AG09309 (cell line): ENCODE measurements around the gene SMIM11.
"Not testable (repeated sequence)": the region's sequence is repeated elsewhere in the genome, so short reads cannot be mapped to it uniquely, and the experiment has no call there.

ENCODE experiments used
- DNase-seq: peaks from one replicate; pipeline ENCODE4 v3.0.0-alpha.2; 2010; ENCODE audit warnings: low read depth
- H3K4me3 ChIP-seq: 2 replicates; pipeline ENCODE4 v1.5.1; 2011; ENCODE audit warnings: mild to moderate bottlenecking, low read depth, low read length, moderate library complexity; ENCODE audit not compliant: control insufficient read depth
- CTCF ChIP-seq: IDR thresholded peaks from 2 replicates; pipeline ENCODE4 v1.5.1; 2011; ENCODE audit warnings: mild to moderate bottlenecking, low read depth, low read length, inconsistent platforms; ENCODE audit not compliant: insufficient read depth, control insufficient read depth; ENCODE audit errors: missing control alignments

Gene SMIM11

GRCh38 chr21:34372321-34372720, 3.0 kb upstream of the SMIM11 start:
- DNase-seq = no peak
- H3K4me3 ChIP-seq = no peak overlapping the region
- TF ChIP-seq CTCF = no peak

DNA sequence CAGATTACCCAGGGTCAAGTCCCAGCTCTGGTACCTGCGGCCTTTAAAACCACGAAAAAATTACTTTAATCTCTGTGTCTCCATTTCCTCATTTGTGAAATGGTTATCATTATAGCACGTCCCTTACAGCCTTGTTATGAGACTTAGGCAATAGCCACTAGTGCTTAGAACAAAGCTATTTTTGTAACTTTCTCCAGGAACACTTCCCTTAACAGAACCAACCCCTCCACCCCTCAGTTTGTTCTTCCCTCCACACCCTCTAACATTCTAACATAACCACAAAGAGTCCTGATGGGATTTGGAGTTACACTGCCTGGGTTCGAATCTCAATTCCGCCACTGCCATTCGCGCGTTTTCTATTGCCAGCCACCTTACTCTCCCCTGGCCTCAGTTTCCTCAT, 845 bp upstream of the SMIM11 start:
- H3K4me3 ChIP-seq, DNase-seq: not testable (repeated sequence)

DNA sequence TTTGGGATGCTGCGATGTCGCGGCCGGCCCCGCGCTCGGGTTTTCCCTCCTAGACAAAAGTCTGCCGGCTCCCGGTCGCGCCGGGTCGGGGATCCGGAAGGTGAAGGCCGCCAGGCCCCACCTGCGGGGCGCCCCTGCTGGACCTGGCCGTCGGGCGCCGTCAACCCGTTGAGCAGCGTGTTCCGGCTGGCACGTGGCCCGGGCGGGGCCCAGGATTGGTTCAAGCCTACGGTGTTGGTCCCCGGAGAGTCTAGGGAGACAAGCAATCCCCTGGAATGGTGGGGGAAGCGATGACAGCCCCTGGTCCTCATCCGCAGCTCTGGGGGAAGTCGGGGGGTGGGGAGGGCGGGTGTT, 289 bp downstream of the SMIM11 start:
- DNase-seq, H3K4me3 ChIP-seq: not testable (repeated sequence)

DNA sequence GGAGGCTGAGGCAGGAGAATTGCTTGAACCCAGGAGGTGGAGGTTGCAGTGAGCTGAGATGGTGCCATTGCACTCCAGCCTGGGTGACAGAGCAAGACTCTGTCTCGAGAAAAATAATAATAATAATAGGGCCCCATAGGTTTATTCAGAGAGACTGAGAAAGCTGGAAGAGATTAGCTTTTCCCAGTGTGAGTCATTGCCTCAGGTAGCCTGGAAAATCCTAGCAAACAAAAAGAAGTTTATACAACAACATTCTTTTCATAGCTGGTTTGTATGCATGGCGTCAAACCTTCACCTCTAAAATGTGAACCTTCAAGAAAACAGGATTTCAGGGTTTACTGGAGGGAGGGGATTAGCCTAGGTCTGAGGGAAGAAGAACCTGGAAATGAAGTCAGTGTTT, 7.8 kb downstream of the SMIM11 start:
- not testable (repeated sequence) for DNase-seq, H3K4me3 ChIP-seq

DNA sequence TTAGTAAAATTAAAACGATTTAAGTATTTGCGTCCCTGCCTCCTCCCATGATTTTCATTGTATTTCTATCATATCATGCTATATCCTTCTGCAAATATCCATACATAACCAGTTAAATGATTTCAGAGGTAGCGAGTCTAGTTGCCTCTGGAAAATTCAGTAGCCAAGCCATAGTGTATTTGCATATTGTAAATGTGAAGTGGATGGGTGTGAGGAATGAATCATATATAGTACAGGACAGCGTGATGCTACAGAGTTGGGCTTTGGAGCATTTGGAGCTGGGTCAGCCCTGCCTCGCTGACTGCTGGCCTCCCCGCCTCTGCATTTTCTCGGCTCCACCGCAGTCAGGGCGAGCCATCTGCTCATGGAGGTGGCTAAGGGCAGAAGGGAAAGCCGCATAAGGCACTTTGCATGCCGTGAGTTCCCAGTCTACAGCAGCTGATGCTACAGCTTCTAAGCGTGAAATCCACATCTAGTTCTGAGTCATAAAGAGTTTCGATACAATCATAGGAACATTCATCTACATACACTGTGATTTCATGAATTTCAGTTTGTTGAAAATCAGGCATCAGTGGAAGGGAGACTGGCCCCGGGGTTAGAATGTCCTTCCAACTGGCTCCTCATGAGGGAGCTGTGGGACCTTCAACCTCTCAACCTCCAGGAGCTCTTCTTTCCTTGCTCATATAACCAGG, 8.6 kb downstream of the SMIM11 start:
- not testable (repeated sequence) for H3K4me3 ChIP-seq, DNase-seq

GRCh38 chr21:34400522-34400921, 25.2 kb downstream of the SMIM11 start:
- not testable (repeated sequence) for H3K4me3 ChIP-seq, DNase-seq

DNA sequence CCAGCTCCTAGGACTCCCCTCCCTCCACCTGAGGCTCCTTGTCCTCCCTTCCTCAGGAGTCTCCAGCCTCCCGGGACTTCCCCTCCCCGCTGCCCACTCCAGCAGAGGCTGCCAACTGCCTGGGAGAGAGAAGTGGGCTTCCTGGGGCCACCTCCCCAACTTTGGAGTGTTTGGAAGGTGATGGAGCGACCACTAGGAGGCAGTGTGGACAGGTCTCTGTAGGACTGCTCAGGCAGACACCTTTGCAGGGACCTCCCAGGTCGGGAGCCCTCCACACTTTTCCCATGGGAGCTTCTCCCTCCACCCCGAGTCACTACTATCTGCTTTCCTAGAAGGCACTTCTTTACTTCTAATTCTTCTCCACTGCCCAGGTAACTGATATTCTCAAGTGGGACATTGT, 29.4 kb downstream of the SMIM11 start:
- not testable (repeated sequence) for DNase-seq, H3K4me3 ChIP-seq

DNA sequence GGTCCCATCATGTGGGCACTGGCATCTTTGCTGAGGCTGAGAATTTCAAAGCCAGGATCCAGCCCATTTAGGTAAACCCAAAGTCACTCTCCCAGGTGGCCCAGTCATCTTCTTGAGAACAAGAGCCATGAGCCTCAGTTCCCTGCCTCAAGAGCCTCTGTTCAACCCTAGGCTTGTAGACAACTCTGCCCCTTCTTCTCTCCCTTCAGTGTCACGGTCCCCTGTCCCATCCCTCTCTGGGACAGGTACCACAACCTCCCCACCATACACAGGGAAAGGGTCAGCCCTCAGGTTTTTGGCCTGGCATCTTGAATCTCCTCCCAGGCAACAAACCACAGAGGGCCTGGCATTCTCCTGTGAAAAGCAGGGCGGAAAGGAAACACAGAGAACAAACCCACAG, 30.4 kb downstream of the SMIM11 start:
- H3K4me3 ChIP-seq, DNase-seq: not testable (repeated sequence)

DNA sequence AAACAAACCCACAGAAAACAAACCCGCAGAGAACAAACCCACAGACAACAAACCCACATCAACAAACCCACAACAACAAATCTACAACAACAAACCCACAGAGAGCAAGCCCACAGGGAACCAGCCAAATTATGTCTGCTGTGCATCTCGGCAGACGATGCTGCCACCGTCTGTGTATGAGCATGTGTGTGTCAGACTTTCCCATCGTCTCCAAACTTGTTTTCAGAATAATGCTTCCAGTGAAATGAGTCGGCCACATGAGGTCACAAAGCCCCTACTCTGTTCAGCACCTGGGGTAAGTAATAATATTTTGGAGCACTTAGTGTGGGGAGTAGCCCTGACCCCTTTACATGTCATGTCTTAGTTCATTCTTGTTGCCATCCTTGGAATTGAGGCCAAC, 30.8 kb downstream of the SMIM11 start:
- not testable (repeated sequence) for DNase-seq, H3K4me3 ChIP-seq

- not testable (repeated sequence) for DNase-seq, H3K4me3 ChIP-seq
Measured at GRCh38 chr21:34406676-34407075, 31.4 kb downstream of the SMIM11 start.

DNA sequence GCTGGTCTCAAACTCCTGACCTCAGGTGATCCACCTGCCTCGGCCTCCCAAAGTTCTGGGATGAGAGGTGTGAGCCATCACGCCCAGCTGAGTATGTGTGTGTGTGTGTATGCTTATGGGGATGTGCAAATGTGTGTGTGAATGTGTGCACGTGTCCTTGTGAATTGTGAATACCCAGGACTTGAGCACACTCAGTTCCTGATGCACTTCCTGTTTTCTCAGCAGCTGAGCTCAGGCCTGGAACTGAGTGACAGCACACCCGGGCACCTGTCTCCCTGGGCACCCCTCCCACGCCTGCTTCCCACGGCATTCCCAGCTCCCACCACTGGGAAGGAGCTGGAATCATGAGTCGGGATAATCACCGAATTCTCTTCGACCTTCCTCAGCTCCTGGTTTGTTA, 32.0 kb downstream of the SMIM11 start:
- H3K4me3 ChIP-seq, DNase-seq: not testable (repeated sequence)

DNA sequence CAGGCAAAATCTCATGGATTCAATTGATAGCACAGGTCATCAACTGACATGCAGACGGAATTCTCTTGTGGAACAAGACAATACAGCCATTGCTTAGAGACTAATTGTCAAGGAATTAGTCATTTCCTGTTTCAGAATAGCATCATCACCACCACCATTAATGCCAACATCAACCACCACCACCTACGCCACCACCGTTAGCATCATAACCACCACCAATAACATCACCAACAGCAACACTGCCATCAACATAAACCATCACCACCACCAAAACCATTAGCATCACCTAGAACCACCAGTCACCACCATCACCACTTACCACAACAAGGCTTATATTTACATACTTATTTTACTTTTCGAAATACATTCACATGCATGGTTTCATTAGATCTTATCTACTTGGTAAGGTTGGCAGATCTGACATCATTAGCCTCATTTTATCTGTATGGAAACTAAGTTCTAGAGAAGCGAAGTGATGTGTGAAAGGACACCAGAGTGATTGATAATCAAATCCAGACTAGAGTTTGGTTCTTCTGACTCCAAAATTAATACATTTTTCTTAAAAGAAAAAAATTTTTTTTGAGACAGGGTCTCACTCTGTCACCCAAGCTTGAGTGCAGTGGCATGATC, 42.3 kb downstream of the SMIM11 start:
- DNase-seq, H3K4me3 ChIP-seq: not testable (repeated sequence)

DNA sequence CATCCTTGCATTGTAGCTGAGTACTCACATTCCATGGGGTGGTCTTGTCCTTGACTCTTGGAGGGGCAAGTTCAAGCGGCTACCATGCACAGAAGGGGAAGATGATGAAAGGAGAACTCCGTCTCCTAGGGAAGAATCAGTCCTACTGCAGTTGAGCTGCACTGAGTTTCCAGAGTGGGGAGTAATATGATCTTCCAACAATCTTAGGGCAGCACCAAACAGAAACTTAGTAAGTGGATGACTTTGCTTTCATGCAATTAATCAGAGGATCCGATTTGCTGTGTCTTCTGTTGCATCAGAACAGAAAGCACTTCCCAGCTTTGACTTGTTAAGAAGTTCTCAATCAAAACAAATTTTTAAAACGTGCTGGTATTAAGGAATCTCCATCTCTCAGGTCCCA, 48.5 kb downstream of the SMIM11 start, which contains the start of gene SMIM34:
Gene SMIM34, minus strand, starts transcription at position 147 of the 400 bp plus-strand sequence. Its CDS starts 112 bp downstream, at position 35.
- H3K4me3 ChIP-seq, DNase-seq: not testable (repeated sequence)

DNA sequence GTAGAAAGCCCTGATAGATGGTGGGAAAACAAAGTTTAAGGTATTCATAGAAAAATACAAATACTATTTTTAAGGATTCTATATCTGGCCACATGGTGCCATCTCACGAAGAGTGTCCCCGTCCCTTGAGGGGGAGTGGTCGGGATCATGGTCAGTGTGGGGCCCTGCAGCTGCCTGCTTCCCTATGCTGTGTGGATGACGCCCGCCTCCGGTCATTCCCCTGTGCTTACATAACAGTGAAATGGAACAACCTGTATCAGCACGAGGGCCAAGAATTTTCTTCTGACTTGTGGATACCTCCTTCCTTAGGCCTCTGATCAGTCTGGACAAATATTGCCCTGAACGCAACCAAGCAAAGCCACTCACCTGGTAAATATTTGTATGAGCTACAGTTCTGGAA, 52.0 kb downstream of the SMIM11 start:
- DNase-seq, H3K4me3 ChIP-seq: not testable (repeated sequence)

DNA sequence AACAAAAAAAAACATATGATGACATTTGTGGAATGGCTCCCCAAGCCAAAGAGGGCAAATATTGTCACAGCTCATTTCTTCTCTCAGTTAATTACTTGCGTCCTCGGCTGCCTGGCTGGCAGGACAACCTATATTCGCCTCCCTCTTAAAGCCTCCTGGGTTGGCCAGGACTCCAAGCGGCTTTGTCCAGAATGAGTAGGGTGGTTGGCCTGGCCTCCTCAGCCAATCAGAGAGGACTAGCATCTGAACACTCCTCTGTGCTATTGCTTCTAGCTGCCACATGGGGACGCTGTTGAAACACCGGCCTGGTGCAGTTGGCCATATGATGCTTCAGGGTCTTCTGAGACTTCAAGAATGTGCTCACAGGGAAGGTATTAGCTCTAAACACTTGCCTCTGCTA, 53.1 kb downstream of the SMIM11 start:
- not testable (repeated sequence) for DNase-seq, H3K4me3 ChIP-seq

GRCh38 chr21:34429710-34430109, 54.4 kb downstream of the SMIM11 start:
- DNase-seq, H3K4me3 ChIP-seq: not testable (repeated sequence)
